Renal cortex interstitium (tissue), 15 donors: Measurements from ENCODE around the gene STK4. TPM values are rescaled to one million over a fixed set of nuclear protein-coding genes. Genes with fewer than 3 reads are reported as not detected.

Experiments
- DNase-seq, 11 donors: peaks; one replicate each; pipeline ENCODE4 v3.0.0-alpha.2; 2013; ENCODE audit warnings: low read depth in 9 of 11, low spot score in 4 of 11; ENCODE audit errors: extremely low read depth in 1 of 11
- long read RNA-seq, 16 experiments: transcript quantifications; one replicate each; lab custom pipeline, GENCODE V29; 2026
- polyA plus RNA-seq, 3 donors: library from polyadenylated mRNA; unstranded; fragments of 120-200 nt; gene quantifications; one replicate each; pipeline ENCODE4 v1.2.1, GENCODE V29; 2013; ENCODE audit not compliant: insufficient read length in 3 of 3

Gene STK4
- 10 to 100 TPM; 16.7 to 20.8 (median 19.8) TPM for polyA plus RNA-seq
- long read RNA-seq, donor 1, result 0 reads
- long read RNA-seq, donor 2, result 0 reads
- long read RNA-seq, donor 3, full-length matches to known transcripts, result 3 of 3 reads
- long read RNA-seq, donor 3, partial matches to known transcripts, result 0 of 3 reads
- long read RNA-seq, donor 3, other reads (novel, unspliced or antisense), result 0 of 3 reads
- long read RNA-seq, donor 4, result 0 reads
- long read RNA-seq, donor 5, full-length matches to known transcripts, result 4 of 4 reads
- long read RNA-seq, donor 5, partial matches to known transcripts, result 0 of 4 reads
- long read RNA-seq, donor 5, other reads (novel, unspliced or antisense), result 0 of 4 reads
- long read RNA-seq, donor 6, partial matches to known transcripts, result 0 of 1 reads
- long read RNA-seq, donor 6, other reads (novel, unspliced or antisense), result 0 of 1 reads
- long read RNA-seq, donor 7, full-length matches to known transcripts, result 1 of 1 reads
- long read RNA-seq, donor 7, partial matches to known transcripts, result 0 of 1 reads
- long read RNA-seq, donor 7, other reads (novel, unspliced or antisense), result 0 of 1 reads
- long read RNA-seq, donor 8, full-length matches to known transcripts, result 2 of 96 reads
- long read RNA-seq, donor 8, partial matches to known transcripts, result 94 of 96 reads
- long read RNA-seq, donor 8, other reads (novel, unspliced or antisense), result 0 of 96 reads
- long read RNA-seq, donor 9, full-length matches to known transcripts, result 1 of 1 reads
- long read RNA-seq, donor 9, partial matches to known transcripts, result 0 of 1 reads
- long read RNA-seq, donor 9, other reads (novel, unspliced or antisense), result 0 of 1 reads
- long read RNA-seq, donor 10, full-length matches to known transcripts, result 3 of 3 reads
- long read RNA-seq, donor 10, partial matches to known transcripts, result 0 of 3 reads
- long read RNA-seq, donor 10, other reads (novel, unspliced or antisense), result 0 of 3 reads
- long read RNA-seq, donor 11, full-length matches to known transcripts, result 1 of 1 reads
- long read RNA-seq, donor 11, partial matches to known transcripts, result 0 of 1 reads
- long read RNA-seq, donor 11, other reads (novel, unspliced or antisense), result 0 of 1 reads
- long read RNA-seq, donor 12, result 0 reads
- long read RNA-seq, donor 13, full-length matches to known transcripts, result 3 of 3 reads
- long read RNA-seq, donor 13, partial matches to known transcripts, result 0 of 3 reads
- long read RNA-seq, donor 13, other reads (novel, unspliced or antisense), result 0 of 3 reads
- long read RNA-seq, donor 14, full-length matches to known transcripts, result 1 of 1 reads
- long read RNA-seq, donor 14, partial matches to known transcripts, result 0 of 1 reads
- long read RNA-seq, donor 14, other reads (novel, unspliced or antisense), result 0 of 1 reads
- long read RNA-seq, donor 15, full-length matches to known transcripts, result 2 of 2 reads
- long read RNA-seq, donor 15, partial matches to known transcripts, result 0 of 2 reads
- long read RNA-seq, donor 15, other reads (novel, unspliced or antisense), result 0 of 2 reads
- long read RNA-seq, donor 16, full-length matches to known transcripts, result 9 of 9 reads
- long read RNA-seq, donor 16, partial matches to known transcripts, result 0 of 9 reads
- long read RNA-seq, donor 16, other reads (novel, unspliced or antisense), result 0 of 9 reads

DNA sequence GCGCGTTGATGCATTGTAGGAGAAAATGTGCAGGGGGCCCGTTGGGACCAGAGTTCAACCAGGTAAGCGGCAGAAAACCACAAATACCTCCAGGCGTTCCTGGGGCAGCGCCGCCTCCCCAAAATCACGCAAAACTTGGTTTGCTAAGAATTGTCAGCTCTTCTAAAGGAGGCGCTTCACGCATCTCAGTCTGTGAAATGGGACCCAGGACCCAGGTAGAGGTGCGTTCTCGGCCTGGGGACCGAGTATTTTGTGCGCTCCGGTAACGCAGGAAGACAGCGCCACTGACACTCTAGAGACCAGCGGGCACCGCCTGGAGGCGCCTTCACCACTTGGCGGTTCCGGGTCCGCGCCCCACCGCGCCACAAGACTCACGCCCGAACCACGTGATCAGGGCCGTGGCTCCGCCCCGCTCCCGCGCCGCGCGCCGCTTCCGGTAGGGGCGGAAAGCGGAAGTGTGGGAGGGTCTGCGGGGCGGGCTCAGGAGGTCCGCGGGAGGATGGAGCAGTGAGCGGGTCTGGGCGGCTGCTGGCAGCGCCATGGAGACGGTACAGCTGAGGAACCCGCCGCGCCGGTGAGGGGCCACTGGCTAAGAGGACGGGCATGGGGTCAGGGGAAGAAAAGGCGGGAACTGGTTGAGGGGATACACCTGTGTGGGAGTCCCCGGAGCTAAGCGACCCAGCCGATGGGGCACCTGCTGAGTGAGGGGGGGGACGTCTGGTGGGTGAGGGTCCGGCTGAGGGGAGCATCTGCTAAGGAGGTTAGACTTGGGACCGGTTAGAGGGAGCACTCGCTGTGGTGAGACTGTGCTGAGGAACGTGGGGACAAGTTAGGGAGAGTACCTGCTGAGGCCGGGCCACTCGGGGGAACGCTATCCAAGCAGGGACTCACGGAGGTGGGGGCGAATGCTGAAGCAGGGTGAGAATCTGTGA, at the start of gene STK4:
STK4 (plus strand) TSS at position 483 of the 932 bp plus-strand sequence; CDS start at position 540, 57 bp downstream.
- DNase-seq, result peak; percentile 80 to 93 (median 90)

DNA sequence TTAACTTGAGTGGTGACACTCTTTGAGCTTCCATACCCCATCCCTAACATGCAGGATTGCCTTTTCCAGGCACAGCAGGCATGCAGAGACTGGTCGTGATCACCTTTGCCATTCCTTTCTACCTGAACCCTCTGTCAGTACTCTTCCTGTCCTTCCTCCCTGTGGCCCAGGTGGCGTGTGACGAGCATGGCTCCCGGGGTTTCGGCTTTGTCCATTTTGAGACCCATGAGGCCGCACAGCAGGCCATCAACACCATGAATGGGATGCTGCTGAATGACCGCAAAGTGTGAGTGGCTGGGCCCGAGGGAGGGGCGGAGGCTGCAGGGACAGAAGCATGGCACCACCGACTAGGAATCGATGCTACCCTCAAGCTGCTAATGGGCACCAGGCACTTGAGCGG, 49.7 kb upstream of the STK4 start:
- no peak for DNase-seq

DNA sequence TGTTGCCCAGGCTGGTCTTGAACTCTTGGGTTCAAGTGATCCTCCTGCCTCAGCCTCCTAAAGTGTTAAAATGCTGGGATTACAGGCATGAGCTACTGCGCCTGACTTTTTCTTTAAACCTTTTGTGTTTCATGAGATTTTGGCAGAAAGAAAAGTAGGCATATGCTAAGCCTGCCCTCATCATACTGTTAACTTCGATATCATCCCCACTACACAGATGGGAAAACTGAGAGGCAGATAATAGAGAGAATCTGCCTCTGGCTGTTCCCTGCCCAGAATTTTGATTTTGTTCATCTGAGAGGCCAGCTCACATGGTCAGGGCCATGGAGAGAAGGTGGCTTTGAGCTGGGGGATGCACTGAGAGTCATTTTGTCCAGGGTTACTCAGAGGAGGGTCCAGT, 48.9 kb upstream of the STK4 start:
- DNase-seq, result no peak

DNA sequence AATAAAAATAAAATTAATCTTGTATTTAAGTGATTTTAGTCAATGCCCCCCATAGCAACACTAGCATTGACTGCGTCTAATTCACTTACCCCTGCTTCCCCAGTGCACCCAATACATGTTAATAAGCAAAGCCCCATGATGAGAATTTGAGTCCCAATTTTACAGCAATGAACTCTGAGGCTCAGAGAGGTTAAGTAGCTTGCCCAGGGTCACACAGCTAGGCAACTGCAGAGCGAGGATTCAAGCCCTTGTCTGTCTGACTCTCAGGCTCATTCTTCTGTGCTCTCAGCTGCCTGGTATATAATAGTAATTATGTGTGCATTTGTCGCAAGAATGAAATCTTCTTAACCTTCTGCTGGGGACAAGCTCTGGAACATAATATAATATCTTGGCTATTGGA, 48.0 kb upstream of the STK4 start:
- no peak for DNase-seq

DNA sequence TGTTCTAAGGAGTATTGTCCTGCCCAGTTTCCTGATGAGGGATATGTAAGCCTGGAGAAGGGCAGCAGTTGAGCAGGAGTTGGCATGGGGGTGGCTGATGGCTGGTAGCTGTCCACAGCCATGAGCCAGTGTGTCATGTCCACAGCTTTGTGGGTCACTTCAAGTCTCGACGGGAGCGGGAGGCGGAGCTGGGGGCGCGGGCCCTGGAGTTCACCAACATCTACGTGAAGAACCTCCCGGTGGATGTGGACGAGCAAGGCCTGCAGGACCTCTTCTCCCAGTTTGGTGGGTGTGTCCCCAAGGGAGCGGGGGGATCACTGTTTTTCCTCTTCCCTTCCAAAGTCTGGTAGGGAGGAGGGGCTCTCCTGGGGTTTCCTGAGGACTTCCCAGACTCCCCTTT, 47.6 kb upstream of the STK4 start:
- DNase-seq, result no peak

DNA sequence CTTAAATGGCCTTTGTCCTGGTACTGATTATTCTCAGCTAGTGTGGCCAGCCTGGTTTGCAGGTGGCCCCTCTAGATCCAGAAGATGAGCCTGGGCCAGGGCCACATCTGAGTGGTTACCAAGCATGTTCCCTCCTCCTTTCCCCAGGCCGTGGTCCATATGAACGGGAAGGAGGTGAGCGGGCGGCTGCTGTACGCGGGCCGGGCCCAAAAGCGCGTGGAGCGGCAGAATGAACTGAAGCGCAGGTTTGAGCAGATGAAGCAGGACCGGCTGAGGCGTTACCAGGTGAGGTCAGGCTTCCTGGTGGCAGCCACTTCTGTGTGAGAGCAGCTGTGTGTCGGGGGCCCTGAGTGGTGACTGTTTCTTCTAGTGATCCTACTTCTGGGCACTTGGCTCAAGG, 44.9 kb upstream of the STK4 start:
- no peak for DNase-seq

DNA sequence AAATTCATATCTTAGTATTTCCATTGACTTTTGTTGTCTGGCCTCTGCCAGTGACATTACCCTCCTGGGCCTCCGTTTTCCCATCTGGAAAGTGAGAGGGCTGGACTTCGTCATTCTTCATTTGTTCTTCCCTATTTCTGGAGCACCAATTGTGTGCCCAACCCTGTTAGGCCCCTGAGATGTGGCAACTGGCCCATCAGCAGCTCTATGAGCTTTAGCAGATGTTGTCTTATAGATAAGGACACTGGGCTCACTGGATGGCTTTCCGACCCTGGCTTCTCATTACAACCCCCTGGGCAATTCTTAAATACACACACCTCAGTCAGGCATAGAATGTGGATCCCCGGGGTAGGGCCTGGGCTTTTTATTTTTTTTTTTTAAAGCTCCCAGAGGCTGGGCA, 41.8 kb upstream of the STK4 start:
- no peak for DNase-seq

DNA sequence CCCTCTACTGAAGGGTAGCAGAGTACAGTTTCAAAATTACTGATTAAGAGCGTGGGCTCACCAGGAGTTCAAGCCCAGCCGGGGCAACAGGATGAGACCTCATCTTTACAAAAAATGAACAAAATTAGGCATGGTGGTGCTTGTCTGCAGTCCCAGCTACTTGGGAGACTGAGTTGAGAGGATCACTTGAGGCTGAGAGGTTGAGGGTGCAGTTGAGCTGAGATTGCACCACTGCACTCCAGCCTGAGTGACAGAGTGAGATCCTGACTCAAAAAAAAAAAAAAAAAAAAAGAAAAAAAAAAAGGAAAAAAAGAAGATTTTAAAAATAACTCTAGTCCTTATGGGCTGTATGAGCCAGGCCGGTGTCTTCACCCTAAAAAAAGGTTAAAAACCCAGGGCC, 37.7 kb upstream of the STK4 start:
- no peak for DNase-seq

DNA sequence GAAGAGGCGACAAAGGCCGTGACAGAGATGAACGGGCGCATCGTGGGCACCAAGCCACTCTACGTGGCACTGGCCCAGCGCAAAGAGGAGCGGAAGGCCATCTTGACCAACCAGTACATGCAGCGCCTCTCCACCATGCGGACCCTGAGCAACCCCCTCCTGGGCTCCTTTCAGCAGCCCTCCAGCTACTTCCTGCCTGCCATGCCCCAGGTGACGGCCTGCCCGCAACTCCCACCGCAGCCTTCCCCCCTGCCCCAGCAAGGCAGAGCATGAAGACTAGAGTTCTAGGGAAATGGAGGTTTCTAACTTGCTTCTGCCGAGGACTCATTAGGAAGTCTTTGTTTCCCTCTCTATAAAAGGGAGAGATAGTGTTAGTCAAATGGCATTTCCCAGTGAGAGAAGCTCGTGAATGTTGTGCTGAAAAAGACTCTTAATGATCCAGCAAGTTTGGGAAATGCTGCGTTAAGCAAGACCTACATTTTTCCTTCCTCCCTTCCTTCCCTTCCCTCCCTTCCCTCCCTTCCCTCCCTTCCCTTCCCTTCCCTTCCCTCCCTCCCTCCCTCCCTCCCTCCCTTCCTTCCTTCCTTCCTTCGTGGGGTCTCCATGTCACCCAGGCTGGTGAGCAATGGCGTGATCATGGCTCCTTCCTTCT, 35.7 kb upstream of the STK4 start:
- no peak for DNase-seq

DNA sequence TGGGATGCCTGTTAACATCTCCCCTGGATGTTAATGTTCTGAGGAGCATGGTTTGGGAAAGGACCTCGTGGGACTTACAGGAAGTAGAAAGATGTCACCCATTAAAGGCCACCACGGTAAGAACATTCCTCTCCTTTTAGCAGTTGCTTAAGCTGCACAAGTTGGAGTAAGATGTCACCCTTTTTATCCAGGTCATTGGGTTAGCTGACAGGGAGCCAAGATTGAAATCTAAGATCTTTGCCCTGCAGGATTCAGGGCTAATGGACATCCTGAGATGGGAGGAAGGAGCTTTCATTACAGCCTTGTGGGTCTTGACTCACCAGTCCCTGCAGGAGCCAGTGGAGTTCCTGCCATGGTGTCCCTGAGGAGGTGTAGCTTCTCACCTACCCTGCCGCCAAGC, 34.4 kb upstream of the STK4 start:
- no peak for DNase-seq

DNA sequence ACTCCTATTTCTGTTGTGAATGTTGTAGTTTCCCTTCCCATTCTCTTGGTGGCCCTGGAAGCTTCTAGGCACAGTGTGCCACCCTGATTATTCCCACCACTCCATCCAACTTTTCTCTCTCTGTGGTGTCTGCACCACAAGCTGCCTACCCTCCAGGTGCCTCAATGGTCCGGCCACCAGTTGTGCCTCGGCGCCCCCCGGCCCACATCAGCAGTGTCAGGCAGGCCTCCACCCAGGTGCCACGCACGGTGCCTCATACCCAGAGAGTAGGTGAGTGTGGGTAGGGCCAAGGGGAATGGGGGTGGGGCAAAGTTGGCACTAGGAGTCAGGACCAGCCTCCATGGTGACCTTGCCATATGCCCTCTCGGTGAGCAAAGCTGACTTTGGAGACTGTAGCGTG, 33.4 kb upstream of the STK4 start:
- no peak for DNase-seq

DNA sequence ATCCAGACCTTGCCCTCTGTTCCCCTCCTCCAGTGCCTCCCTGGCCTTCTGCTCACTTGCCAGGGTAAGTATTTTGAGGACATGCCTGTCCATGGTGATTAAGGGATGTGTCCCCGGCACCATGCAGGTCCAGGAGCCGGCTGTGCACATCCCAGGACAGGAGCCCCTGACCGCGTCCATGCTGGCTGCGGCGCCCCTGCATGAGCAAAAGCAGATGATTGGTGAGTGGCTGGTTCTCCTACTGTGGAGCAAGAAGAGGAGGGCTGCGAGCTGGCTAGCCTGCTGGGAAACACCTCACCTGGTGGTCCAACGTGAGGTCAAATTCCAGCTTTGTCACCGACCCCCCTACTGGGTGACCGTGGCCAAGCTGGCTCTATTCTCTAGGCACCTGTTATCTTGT, 29.8 kb upstream of the STK4 start:
- no peak for DNase-seq

DNA sequence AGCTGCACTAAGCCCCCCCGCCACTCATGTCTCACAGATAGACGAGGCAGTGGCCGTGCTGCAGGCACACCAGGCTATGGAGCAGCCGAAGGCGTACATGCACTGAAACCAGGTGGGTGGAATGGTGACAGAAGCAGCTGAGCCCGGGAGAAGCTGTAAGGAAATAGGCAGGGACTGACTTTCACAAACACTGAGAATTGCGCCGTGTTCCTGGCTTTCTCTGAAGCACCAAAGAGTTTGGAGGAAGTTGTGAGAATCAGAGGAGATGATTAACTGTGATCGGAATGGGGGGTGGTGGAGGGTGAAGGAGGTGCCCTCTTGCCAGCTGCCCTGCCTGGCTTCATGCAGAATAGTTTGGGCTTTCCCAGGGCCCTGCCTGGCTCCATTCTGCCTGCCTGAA, 27.7 kb upstream of the STK4 start:
- no peak for DNase-seq

DNA sequence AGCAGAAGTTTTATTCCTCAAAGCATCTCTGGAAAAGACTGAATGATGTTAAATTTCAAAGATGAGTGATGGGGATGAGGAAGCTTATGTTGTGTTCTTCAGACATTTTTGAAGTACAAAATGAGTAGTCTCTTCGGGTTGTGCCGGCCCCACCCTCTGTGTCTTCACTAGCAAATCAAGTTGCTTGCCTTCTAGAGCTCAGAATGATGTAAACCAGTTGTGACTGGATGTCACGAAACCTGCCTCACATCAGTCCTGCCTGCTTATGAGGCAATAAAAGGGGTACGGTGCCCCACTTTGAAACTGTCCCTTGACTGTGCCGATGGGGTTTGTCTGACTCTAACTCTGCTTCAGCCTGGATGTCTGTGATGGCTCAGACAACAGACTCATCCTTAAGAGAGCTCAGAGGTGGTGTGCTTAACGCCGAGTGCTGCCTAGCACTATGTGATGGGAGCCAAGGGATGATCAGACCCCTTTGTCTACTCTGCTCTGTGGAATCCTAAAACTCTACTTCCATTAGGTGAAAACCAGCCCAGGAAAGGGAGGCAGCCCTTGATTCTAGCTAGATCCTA, 25.1 kb upstream of the STK4 start:
- no peak for DNase-seq

DNA sequence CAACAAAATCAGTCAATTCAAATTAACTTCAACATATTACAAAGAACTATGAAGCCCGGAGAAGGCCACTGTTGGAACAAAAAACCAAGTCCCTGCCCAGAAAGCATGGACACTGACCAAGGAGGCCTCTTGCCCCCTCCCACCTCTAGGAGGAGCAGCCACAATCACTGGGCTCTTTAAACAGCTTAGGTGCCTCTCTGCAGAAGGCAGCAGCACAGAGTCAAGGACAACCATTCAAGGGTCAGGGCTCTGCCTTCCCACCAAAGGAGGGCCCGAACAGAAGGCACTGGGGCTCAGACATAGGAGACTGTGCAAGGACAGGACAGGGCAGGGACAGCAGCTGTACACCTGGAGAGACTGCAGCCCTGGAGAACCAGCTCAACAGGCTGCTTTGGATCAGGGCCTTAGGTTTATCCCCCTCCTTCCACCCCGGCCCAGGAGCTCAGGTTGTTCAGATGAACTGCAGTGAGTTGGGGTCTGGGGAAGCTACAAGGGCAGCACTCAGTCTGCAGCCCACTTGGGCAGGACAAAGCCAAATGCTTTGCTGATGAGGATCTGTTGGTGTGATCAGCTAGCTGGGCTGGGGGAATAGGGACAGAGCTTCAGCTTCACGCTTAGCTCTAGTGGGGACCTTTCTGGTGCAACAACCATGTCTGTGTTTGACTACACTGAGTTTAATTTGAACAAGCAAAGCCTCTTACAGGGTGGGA, 23.9 kb upstream of the STK4 start:
- DNase-seq, result no peak

DNA sequence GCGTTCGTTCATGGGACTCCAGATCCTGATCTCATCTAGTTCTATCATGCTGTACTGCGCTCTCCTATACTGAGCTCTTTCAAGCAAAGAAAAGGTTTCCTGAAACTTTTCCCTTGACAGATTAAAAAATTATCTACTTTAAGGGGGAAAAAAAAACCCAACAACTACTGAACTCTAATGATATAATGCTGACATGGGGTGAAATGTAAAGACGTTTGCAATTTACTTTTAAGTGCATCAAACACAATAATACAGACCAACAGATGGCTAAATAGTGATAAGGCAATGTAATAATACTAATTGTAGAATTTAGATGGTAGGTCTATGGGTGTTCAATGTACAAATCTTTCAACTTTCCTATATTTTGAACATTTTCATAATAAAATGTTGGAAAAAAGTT, 22.5 kb upstream of the STK4 start:
- no peak for DNase-seq
